ENCODE data around the gene CXCR5.

- TF ChIP-seq CTCF (conservative IDR thresholded peaks at IDR 0.05; ENCODE audit: low read depth, low read length): no peak
- TF ChIP-seq EZH2phosphoT487 (IDR thresholded peaks at IDR 0.05; ENCODE audit: borderline replicate concordance, low read length): no peak
- no peak for TF ChIP-seq EZH2 (IDR thresholded peaks at IDR 0.05; ENCODE audit: low read length, unreplicated experiment)
These were observed 33.9 kb upstream of the CXCR5 start for GRCh38 chr11:118849825-118850224.
